GM12872 (cell line): Measurements from ENCODE around the gene ATP9B.

ENCODE experiments used
- TF ChIP-seq, protein P1 (sequence below): IDR thresholded peaks from 3 replicates; pipeline ENCODE4 v1.5.1; 2011; ENCODE audit warnings: low read depth, mild to moderate bottlenecking, low read length, moderate library complexity; ENCODE audit not compliant: insufficient read depth

The ATP9B gene

DNA sequence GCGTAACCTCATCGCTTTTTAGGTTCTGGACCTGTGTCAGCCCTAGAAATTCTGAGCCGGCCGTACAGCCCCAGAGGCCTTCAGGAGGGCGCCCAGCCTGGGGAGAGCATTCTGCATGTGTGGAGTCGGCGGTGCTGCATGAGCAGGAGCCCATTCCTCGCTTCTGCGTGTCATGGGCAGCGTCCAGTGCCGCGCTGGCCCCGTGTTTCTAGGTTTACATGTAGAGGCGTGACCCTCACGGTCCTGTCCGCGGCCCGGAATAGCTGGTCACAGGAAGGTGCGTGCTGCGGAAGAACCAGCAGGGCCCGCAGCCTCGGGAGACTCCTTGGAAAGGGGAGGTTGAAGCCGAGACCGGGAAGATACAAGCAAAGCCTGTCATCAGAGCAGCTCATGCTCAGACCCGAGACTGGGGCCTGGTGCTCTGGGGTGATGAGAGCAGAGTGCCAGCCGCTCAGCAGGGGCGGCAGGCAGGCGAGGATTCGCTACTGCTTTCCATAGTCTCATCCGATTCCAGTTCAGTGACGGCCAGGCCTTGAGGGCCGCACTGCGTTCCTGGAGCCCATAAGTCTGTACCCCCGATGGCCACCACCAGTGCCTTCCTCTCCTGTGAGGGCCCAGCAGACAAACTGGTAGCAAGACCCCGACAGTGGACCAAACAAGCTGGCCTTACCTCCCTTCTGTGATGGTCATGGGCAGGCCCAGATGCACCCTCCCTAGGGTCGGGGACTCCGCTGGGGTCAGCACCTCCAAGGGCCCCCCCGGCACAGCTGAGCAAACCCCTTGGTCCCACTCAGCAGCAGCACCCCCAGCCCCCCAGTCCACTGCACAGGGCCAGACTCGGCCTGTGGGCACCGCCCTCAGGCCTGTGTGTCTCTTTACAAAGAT lies 311.0 kb downstream of the ATP9B start:
- TF ChIP-seq, protein P1, sequence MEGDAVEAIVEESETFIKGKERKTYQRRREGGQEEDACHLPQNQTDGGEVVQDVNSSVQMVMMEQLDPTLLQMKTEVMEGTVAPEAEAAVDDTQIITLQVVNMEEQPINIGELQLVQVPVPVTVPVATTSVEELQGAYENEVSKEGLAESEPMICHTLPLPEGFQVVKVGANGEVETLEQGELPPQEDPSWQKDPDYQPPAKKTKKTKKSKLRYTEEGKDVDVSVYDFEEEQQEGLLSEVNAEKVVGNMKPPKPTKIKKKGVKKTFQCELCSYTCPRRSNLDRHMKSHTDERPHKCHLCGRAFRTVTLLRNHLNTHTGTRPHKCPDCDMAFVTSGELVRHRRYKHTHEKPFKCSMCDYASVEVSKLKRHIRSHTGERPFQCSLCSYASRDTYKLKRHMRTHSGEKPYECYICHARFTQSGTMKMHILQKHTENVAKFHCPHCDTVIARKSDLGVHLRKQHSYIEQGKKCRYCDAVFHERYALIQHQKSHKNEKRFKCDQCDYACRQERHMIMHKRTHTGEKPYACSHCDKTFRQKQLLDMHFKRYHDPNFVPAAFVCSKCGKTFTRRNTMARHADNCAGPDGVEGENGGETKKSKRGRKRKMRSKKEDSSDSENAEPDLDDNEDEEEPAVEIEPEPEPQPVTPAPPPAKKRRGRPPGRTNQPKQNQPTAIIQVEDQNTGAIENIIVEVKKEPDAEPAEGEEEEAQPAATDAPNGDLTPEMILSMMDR = no peak

DNA sequence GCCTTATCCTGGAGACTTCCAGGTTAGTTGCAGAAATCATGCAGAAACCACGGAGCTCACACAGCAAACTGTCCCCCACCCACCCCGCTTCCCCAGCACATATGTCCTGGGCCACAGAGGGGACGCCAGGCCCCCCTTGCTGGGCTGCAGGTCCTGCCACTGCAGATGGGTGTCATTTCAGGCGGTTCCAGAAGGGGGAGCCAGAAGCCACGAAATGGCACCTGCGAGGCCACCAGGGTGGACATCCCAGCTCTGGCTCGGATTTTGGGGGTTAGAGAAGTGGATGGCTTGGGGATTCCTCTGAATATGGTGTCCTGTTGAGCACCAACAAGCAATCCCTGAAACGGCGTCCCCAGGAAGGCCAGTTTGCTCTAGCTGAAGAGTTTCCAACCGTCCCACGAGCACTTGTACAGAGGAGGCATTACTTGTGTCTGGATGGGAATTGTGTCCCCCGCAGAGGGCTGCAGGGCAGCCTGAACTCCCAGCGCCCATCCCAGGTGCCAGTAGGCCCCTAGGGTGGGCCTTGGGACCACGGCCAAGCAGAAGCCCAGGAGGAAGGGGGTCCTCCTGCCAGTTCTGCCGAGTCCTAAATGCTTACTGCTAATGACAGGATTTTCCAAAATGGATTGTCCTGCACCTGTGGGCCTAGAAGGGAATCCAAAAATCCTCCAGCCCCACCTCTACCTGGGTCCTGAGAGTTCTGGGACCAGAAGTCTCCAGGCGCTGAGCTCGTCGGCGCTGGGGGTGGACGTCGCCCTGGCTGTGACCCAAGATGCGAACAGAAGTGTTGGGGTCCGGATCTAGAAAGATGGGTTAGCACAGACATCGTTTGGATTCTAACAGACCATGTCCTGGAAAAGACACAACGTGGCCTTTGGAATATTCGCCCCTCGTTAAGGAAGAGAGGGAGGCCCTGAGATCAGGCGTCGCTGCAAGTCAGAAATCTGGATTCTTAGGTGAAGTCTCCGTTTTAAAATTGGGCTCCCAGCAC lies 311.9 kb downstream of the ATP9B start:
- TF ChIP-seq, protein P1 = peak; percentile 91

DNA sequence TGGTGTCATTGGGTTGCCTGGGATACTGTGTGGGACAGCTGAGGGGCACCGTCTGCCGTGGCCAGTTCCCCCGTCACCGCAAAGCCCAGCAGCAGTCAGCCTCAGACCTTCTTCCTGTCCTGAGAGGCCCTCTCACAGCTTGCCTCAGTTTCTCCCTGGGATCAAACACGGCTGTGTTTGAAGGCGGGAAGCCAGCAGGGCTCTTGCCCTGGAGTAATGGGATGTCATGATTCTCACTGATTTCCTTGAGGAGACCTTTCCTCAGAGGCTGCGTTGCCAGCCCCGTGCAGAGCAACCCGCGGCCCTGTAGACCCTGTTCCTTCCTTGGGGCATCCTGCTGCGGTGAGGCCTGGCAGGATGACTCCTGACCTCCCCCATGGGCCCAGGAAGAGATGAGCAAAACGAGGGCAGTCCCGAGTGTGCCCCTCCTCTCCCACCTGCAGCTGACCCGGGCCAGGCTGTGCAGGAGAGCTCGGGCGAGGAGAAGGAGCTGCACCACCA lies 312.7 kb downstream of the ATP9B start:
- TF ChIP-seq, protein P1 = no peak

DNA sequence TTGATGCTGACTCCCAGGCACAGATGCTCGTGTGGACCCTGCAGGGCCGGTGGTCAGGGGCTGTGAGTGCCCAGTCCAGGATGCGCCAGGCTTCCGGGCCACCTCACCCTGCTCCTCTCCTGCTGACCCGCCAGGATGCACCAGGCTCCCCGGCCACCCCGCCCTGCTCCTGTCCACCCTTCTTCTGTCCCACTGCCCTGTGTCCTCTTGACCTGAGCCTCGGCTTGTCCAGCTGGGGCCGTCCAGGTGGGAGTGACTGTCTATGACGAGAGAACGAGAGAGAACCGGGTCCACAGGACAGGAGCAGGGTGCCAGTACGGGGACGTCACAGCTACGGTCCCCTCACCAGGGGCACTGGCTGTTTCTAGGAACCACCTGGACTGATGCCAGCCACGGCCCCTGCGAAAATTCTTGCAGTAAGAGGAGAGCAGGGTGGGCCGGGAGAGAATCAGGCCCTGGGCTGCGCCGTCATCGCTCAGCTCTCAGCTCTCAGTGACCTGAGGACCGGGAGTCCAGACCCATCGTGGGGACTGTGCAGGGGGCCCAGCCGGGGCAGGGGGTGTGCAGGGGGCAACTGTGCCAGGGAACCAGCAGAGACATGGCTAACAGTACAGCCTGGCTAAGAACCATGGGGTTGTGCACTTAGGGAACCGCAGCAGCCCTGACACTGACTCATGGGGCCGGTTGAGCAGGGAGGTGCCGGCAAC lies 313.6 kb downstream of the ATP9B start:
- TF ChIP-seq, protein P1 = no peak

DNA sequence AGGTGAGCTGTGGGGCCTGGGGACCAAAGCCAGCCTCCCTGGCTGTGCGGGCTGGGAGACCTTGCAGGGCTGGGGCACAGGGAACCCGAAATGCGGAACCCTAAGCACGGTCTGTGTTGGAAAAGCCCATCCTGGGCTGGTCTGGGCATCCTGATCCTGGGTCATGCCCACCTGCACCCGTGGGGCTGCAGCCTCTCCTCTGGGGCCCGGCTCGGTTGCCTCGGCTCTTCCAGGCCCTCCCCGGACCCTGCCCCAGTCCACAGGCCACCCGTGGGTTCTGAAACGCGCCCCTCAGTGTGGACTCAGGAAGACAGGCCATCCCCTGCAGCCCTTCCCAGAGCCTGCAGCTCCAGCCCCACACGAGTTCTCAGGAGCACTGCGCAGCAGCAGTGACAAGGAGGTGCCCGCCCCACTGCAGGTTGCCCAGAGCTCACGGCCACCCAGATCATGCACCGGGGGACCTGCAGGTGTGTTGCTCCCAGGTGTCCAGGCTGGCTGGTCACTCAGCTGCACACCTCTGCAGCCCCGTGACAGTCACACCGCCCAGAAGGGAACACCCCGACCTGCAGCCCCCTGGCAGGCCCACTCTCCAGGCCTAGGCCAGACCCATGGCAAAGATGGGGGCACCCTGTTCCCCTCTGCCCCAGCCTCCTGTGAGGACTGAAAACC lies 314.3 kb downstream of the ATP9B start:
- TF ChIP-seq, protein P1 = no peak

DNA sequence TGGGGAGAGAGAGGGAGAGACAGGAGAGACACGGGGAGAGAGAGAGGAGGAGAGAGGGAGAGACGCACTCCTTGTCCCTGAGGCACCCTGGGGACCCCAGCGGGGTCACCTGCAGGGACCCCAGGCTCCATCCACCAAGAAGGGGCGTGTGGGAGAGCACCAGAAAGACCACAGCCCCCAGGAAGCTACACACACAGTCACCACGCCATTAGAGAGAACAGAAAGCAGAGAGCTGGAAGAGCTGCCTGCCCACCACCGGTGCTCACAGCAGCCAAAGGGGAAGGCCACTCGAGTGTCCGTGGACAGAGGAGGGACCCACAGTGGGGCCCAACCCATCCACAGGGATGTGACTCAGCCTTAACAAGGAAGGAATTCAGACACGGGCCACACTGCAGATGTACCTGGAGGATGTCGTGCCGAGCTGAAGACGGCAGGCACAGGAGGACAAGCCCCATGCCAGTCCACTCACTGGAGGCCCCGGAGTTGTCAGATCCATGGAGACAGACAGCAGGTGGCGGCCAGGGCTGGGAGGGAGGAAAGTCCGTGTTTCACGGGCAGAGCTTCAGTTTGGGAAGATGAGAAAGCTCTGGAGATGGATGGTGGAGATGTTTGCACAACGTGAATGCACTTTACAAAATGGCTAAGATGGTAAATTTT lies 315.1 kb downstream of the ATP9B start:
- TF ChIP-seq, protein P1 = no peak
